Naive thymus-derived CD4-positive, alpha-beta T cell (primary cell): Measurements from ENCODE around the gene FABP1. TPM values are rescaled to one million over a fixed set of nuclear protein-coding genes. Genes with fewer than 3 reads are reported as not detected.

ENCODE experiments used
- ATAC-seq: fragments of 150-1000 bp; cut with Tn5 transposase; 2 replicates; pipeline ENCODE4 v1.10.0; 2021; ENCODE audit warnings: mild to moderate bottlenecking, moderate library complexity
- CTCF ChIA-PET: fragments of 350-600 bp; sonication (Branson Sonifier 250); formaldehyde crosslinking; loops from one replicate; lab custom pipeline; 2021; ENCODE audit warnings: antibody characterized with exemption; lab: Charles Lee
- POLR2A ChIA-PET: fragments of 350-600 bp; sonication (Branson Sonifier 250); formaldehyde crosslinking; loops from one replicate; lab custom pipeline; 2021; ENCODE audit warnings: antibody characterized with exemption, inconsistent platforms; lab: Charles Lee
- DNase-seq, 9 donors: peaks; one replicate each; pipeline versions ENCODE4 v3.0.0 to v3.0.0-alpha.2; 2020 to 2022; ENCODE audit warnings: mixed read lengths in 1 of 9
- H3K27ac ChIP-seq: one replicate; pipeline ENCODE4 v1.7.0; 2013; ENCODE audit warnings: mild to moderate bottlenecking, low read depth, low read length, moderate library complexity
- H3K27me3 ChIP-seq, 2 donors: one replicate each; pipeline ENCODE4 v1.7.0; 2013; ENCODE audit warnings: low read length in 2 of 2, mild to moderate bottlenecking in 2 of 2, moderate library complexity in 2 of 2; ENCODE audit not compliant: control insufficient read depth in 2 of 2, insufficient read depth in 2 of 2
- H3K36me3 ChIP-seq, 3 experiments: 1 replicate in 2 of 3; 2 replicates in 1 of 3; pipeline ENCODE4 v1.7.0; 2013; ENCODE audit warnings: low read length in 3 of 3, mild to moderate bottlenecking in 3 of 3, moderate library complexity in 1 of 3; ENCODE audit not compliant: insufficient read depth in 3 of 3, control insufficient read depth in 2 of 3
- H3K4me1 ChIP-seq, 2 donors: one replicate each; pipeline ENCODE4 v1.7.0; 2013; ENCODE audit warnings: low read length in 2 of 2, mild to moderate bottlenecking in 2 of 2, moderate library complexity in 1 of 2; ENCODE audit not compliant: control insufficient read depth in 2 of 2, insufficient read depth in 2 of 2
- H3K4me3 ChIP-seq: 2 replicates; pipeline ENCODE4 v1.7.0; 2013; ENCODE audit warnings: mild to moderate bottlenecking, low read length
- H3K9me3 ChIP-seq, 3 experiments: 1 replicate in 2 of 3; 2 replicates in 1 of 3; pipeline ENCODE4 v1.7.0; 2013; ENCODE audit warnings: low read length in 3 of 3; ENCODE audit not compliant: control insufficient read depth in 2 of 3
- H3K27ac Mint-ChIP-seq, 9 donors: one replicate each; pipeline ENCODE4 v1.8.0; 2020 to 2022; ENCODE audit warnings: mixed read lengths in 9 of 9, mild to moderate bottlenecking in 8 of 9, moderate library complexity in 5 of 9, inconsistent platforms in 2 of 9
- H3K27me3 Mint-ChIP-seq, 5 donors: one replicate each; pipeline ENCODE4 v1.8.0; 2021 to 2022; ENCODE audit warnings: mixed read lengths in 5 of 5, mild to moderate bottlenecking in 1 of 5
- H3K36me3 Mint-ChIP-seq, 5 donors: one replicate each; pipeline ENCODE4 v1.8.0; 2020 to 2022; ENCODE audit warnings: mixed read lengths in 5 of 5, mild to moderate bottlenecking in 3 of 5, inconsistent platforms in 1 of 5
- H3K4me1 Mint-ChIP-seq, 7 donors: one replicate each; pipeline ENCODE4 v1.8.0; 2020 to 2022; ENCODE audit warnings: mixed read lengths in 7 of 7, mild to moderate bottlenecking in 3 of 7, inconsistent platforms in 1 of 7
- H3K4me3 Mint-ChIP-seq, 10 donors: one replicate each; pipeline ENCODE4 v1.8.0; 2020 to 2022; ENCODE audit warnings: mild to moderate bottlenecking in 10 of 10, mixed read lengths in 10 of 10, moderate library complexity in 6 of 10, inconsistent platforms in 2 of 10
- H3K9me3 Mint-ChIP-seq, 11 donors: one replicate each; pipeline ENCODE4 v1.8.0; 2020 to 2022; ENCODE audit warnings: mixed read lengths in 11 of 11, mild to moderate bottlenecking in 4 of 11, inconsistent platforms in 1 of 11, moderate library complexity in 1 of 11
- intact Hi-C, 2 donors: fragments of 100-400 bp; cut with micrococcal nuclease; formaldehyde crosslinking; loops; one replicate each; pipeline ENCODE4 v1.15.1; 2023
- polyA plus RNA-seq, 2 donors: library from polyadenylated mRNA; unstranded; fragments of 300-500 nt; fragmentation: Illumina TruSeq; gene quantifications; one replicate each; pipeline ENCODE4 v1.2.3, GENCODE V29; 2021
- total RNA-seq, 6 experiments: library from RNA in 5 of 6; stranded (reverse) in 5 of 6; gene quantifications; 1 replicate in 5 of 6; 2 replicates in 1 of 6; pipeline ENCODE4 v1.2.3 and lab custom pipeline; 2021 to 2026

FABP1 gene
- total and polyA plus RNA-seq, 7 experiments from 2014 or later: not detected

- H3K4me3 ChIP-seq: no peak overlapping the region
- ATAC-seq (no peak), DNase-seq (no peak)
- Mint-ChIP-seq H3K27ac (peak overlapping the region in 2 of 9 donors; percentile 44 to 57), H3K4me1 (peaks cover 4 to 14% (median 9%) of the 10 kb centered on the region in 7 donors), H3K4me3 (peak overlapping the region in 1 of 10 donors; percentile 0), H3K36me3 (peaks cover 0 to 7% (median 0%) of the 10 kb centered on the region in 5 donors), H3K9me3 (peaks cover 0 to 17% (median 2%) of the 10 kb centered on the region in 11 donors), H3K27me3 (peaks cover 0 to 36% (median 0%) of the 10 kb centered on the region in 5 donors)
- no peaks in the 10 kb centered on the region for H3K36me3 ChIP-seq
- no peaks in the 10 kb centered on the region for H3K9me3 ChIP-seq
- no peaks in the 10 kb centered on the region for H3K27me3 ChIP-seq
- no peaks in the 10 kb centered on the region for H3K4me1 ChIP-seq
- intact Hi-C loops: no loop called here
- ChIA-PET CTCF (interaction anchor here (1.3 kb wide), 1 partner anchor 108 kb away, joined by 5 read pairs; no protein-coding TSS in a partner anchor), POLR2A (no interaction called here)
- no peak overlapping the region for H3K27ac ChIP-seq
These were observed 40.5 kb upstream of the FABP1 start for GRCh38 chr2:88168386-88168785.

- no peaks in the 10 kb centered on the region for H3K4me1 ChIP-seq
- peaks cover 0 to 31% (median 0%) of the 10 kb centered on the region in 5 donors for H3K27me3 Mint-ChIP-seq
- H3K27me3 ChIP-seq: no peaks in the 10 kb centered on the region
- H3K36me3 Mint-ChIP-seq: peaks cover 0 to 7% (median 0%) of the 10 kb centered on the region in 5 donors
- H3K36me3 ChIP-seq: no peaks in the 10 kb centered on the region
- no peak overlapping the region for H3K27ac ChIP-seq
- peaks cover 4 to 12% (median 9%) of the 10 kb centered on the region in 7 donors for H3K4me1 Mint-ChIP-seq
- DNase-seq (no peak), ATAC-seq (no peak)
- H3K9me3 ChIP-seq: no peaks in the 10 kb centered on the region
- no peak overlapping the region for H3K4me3 Mint-ChIP-seq
- no peak overlapping the region for H3K4me3 ChIP-seq
- peaks cover 0 to 17% (median 2%) of the 10 kb centered on the region in 11 donors for H3K9me3 Mint-ChIP-seq
- intact Hi-C loops: no loop called here
- ChIA-PET CTCF (interaction anchor here (1.3 kb wide), 1 partner anchor 107 kb away, joined by 5 read pairs; no protein-coding TSS in a partner anchor), POLR2A (no interaction called here)
- H3K27ac Mint-ChIP-seq: no peak overlapping the region
These were observed 39.9 kb upstream of the FABP1 start for GRCh38 chr2:88167740-88168139.

- Histone ChIP-seq H3K27ac (no peak overlapping the region), H3K4me3 (no peak overlapping the region), H3K36me3 (no peaks in the 10 kb centered on the region), H3K9me3 (no peaks in the 10 kb centered on the region), H3K27me3 (no peaks in the 10 kb centered on the region), H3K4me1 (no peaks in the 10 kb centered on the region)
- H3K36me3 Mint-ChIP-seq: peaks cover 0 to 4% (median 0%) of the 10 kb centered on the region in 5 donors
- ChIA-PET CTCF (interaction anchor here (0.9 to 1.1 kb wide), 2 partner anchors 104 to 106 kb away, joined by 3 read pairs; no protein-coding TSS in a partner anchor), POLR2A (no interaction called here)
- ATAC-seq: no peak
- intact Hi-C loops: no loop called here
- no peaks in the 10 kb centered on the region for H3K4me1 Mint-ChIP-seq
- H3K27ac Mint-ChIP-seq: no peak overlapping the region
- H3K4me3 Mint-ChIP-seq: no peak overlapping the region
- peaks cover 0 to 13% (median 0%) of the 10 kb centered on the region in 5 donors for H3K27me3 Mint-ChIP-seq
- peaks cover 0 to 6% (median 0%) of the 10 kb centered on the region in 11 donors for H3K9me3 Mint-ChIP-seq
- DNase-seq: no peak
These were observed 37.6 kb upstream of the FABP1 start for GRCh38 chr2:88165332-88166003.

GRCh38 chr2:88161446-88162244 lies 33.8 kb upstream of the FABP1 start:
- Mint-ChIP-seq H3K36me3 (no peaks in the 10 kb centered on the region), H3K4me1 (peaks cover 0 to 5% (median 0%) of the 10 kb centered on the region in 7 donors), H3K27ac (no peak overlapping the region), H3K9me3 (peaks cover 0 to 1% (median 0%) of the 10 kb centered on the region in 11 donors), H3K27me3 (peaks cover 0 to 17% (median 0%) of the 10 kb centered on the region in 5 donors), H3K4me3 (no peak overlapping the region)
- ChIA-PET CTCF (interaction anchor here (6.9 kb wide), 1 partner anchor 101 kb away, joined by 115 read pairs; no protein-coding TSS in a partner anchor), POLR2A (no interaction called here)
- H3K27ac ChIP-seq: no peak overlapping the region
- no peaks in the 10 kb centered on the region for H3K27me3 ChIP-seq
- no peaks in the 10 kb centered on the region for H3K36me3 ChIP-seq
- ATAC-seq (no peak), DNase-seq (no peak)
- H3K4me3 ChIP-seq: no peak overlapping the region
- H3K4me1 ChIP-seq: no peaks in the 10 kb centered on the region
- intact Hi-C loops: no loop called here
- no peaks in the 10 kb centered on the region for H3K9me3 ChIP-seq

- Mint-ChIP-seq H3K4me3 (no peak overlapping the region), H3K9me3 (peaks cover 0 to 1% (median 0%) of the 10 kb centered on the region in 11 donors), H3K27ac (no peak overlapping the region), H3K4me1 (peaks cover 0 to 5% (median 0%) of the 10 kb centered on the region in 7 donors), H3K27me3 (peaks cover 0 to 14% (median 0%) of the 10 kb centered on the region in 5 donors), H3K36me3 (no peaks in the 10 kb centered on the region)
- ChIA-PET POLR2A (no interaction called here), CTCF (interaction anchor here (0.6 to 6.9 kb wide), 3 partner anchors 31 to 106 kb away, joined by 4 to 115 read pairs (median 5); no protein-coding TSS in a partner anchor)
- Histone ChIP-seq H3K9me3 (no peaks in the 10 kb centered on the region), H3K4me1 (no peaks in the 10 kb centered on the region), H3K27ac (no peak overlapping the region), H3K27me3 (no peaks in the 10 kb centered on the region), H3K4me3 (no peak overlapping the region), H3K36me3 (no peaks in the 10 kb centered on the region)
- intact Hi-C loops: loop anchor here (1.0 kb wide), 2 partner anchors 99 to 100 kb away; no protein-coding TSS in a partner anchor
- no peak for ATAC-seq
- no peak for DNase-seq
These were observed 32.7 kb upstream of the FABP1 start for GRCh38 chr2:88160517-88160916.

- Histone ChIP-seq H3K4me1 (no peaks in the 10 kb centered on the region), H3K27me3 (no peaks in the 10 kb centered on the region), H3K27ac (no peak overlapping the region), H3K36me3 (no peaks in the 10 kb centered on the region), H3K9me3 (no peaks in the 10 kb centered on the region), H3K4me3 (no peak overlapping the region)
- Mint-ChIP-seq H3K9me3 (peaks cover 0 to 1% (median 0%) of the 10 kb centered on the region in 11 donors), H3K36me3 (no peaks in the 10 kb centered on the region), H3K4me1 (peaks cover 0 to 5% (median 0%) of the 10 kb centered on the region in 7 donors), H3K27me3 (peaks cover 0 to 12% (median 0%) of the 10 kb centered on the region in 5 donors), H3K27ac (no peak overlapping the region), H3K4me3 (no peak overlapping the region)
- POLR2A ChIA-PET: no interaction called here
- DNase-seq (peak in 8 of 9 donors; percentile 22 to 65 (median 57)), ATAC-seq (peak; percentile 82)
- CTCF ChIA-PET: interaction anchor here (0.6 to 6.9 kb wide), 7 partner anchors 9 to 115 kb away, joined by 3 to 115 read pairs (median 4); no protein-coding TSS in a partner anchor
- intact Hi-C loops: loop anchor here (1.0 kb wide), 2 partner anchors 99 to 100 kb away; no protein-coding TSS in a partner anchor
These were observed 32.1 kb upstream of the FABP1 start for GRCh38 chr2:88159955-88160415.
